Activated CD8-positive, alpha-beta memory T cell treated with anti-CD3 and anti-CD28 coated beads for 36 hours (primary cell): ENCODE data around the gene ACYP1. TPM values are rescaled to one million over a fixed set of nuclear protein-coding genes. Genes with fewer than 3 reads are reported as not detected.

ENCODE experiments used
- CTCF ChIA-PET: fragments of 350-600 bp; sonication (Branson Sonifier 250); formaldehyde crosslinking; loops from one replicate; lab custom pipeline; 2021; ENCODE audit warnings: antibody characterized with exemption; lab: Charles Lee
- POLR2A ChIA-PET: fragments of 350-600 bp; sonication (Branson Sonifier 250); formaldehyde crosslinking; loops from one replicate; lab custom pipeline; 2021; ENCODE audit warnings: antibody characterized with exemption; lab: Charles Lee
- total RNA-seq, 2 experiments: library from RNA; stranded (reverse); gene quantifications; one replicate each; pipeline ENCODE4 v1.2.3, GENCODE V29; 2021

The ACYP1 gene
- total RNA-seq, 2 experiments from 2014 or later, result 41.6 to 42.0 TPM

GRCh38 chr14:75011356-75011994, 52.3 kb downstream of the ACYP1 start:
- POLR2A ChIA-PET, result interaction anchor here (0.6 kb wide), 1 partner anchor 51 kb away, joined by 3 read pairs; no protein-coding TSS in a partner anchor
- CTCF ChIA-PET, result no interaction called here

- ChIA-PET CTCF (no interaction called here), POLR2A (no interaction called here)
Measured at GRCh38 chr14:75010472-75011093, 53.2 kb downstream of the ACYP1 start.

- ChIA-PET CTCF (no interaction called here), POLR2A (no interaction called here)
Measured at GRCh38 chr14:75009176-75009575, 54.6 kb downstream of the ACYP1 start.

GRCh38 chr14:75005357-75005756, 58.5 kb downstream of the ACYP1 start:
- CTCF ChIA-PET, result interaction anchor here (1.3 kb wide), 1 partner anchor 59 kb away, joined by 4 read pairs; no protein-coding TSS in a partner anchor
- POLR2A ChIA-PET, result no interaction called here

GRCh38 chr14:75003250-75004027, 60.4 kb downstream of the ACYP1 start:
- CTCF ChIA-PET, result interaction anchor here (0.9 to 1.4 kb wide), 4 partner anchors 13 to 299 kb away, joined by 3 to 4 read pairs (median 3); no protein-coding TSS in a partner anchor
- POLR2A ChIA-PET, result interaction anchor here (1.0 to 1.4 kb wide), 4 partner anchors 11 to 121 kb away, joined by 3 to 5 read pairs (median 4); partner anchors contain the start of gene ZC2HC1C

Other genes with a start within 250 kb of the ACYP1 start
- gene PROX2, start 187.9 kb downstream of the ACYP1 start, total RNA-seq, result under 1 TPM; 0.50 to 0.76 TPM
- gene DLST, start 182.1 kb downstream of the ACYP1 start, total RNA-seq, result 100 to 1,000 TPM; 144 to 156 TPM
- gene RPS6KL1, start 140.8 kb downstream of the ACYP1 start, total RNA-seq, result 1 to 10 TPM; 5.0 TPM
- under 1 TPM in 1 of 2 experiments, not detected in 1; 0.17 TPM for gene PGF, start 108.4 kb downstream of the ACYP1 start, total RNA-seq
- 10 to 100 TPM; 62.6 to 64.1 TPM for gene EIF2B2, start 61.1 kb downstream of the ACYP1 start, total RNA-seq
- 10 to 100 TPM; 19.5 to 23.8 TPM for gene MLH3, start 12.6 kb downstream of the ACYP1 start, total RNA-seq
- 1 to 10 TPM in 1 of 2 experiments, under 1 TPM in 1; 0.97 to 2.2 TPM for gene ZC2HC1C, start 5.6 kb upstream of the ACYP1 start, total RNA-seq
- gene NEK9, start 63.0 kb upstream of the ACYP1 start, total RNA-seq, result 10 to 100 TPM; 58.6 to 60.2 TPM
- 100 to 1,000 TPM; 176 to 184 TPM for gene TMED10, start 112.6 kb upstream of the ACYP1 start, total RNA-seq
- gene FOS, start 214.8 kb upstream of the ACYP1 start, total RNA-seq, result 1 to 10 TPM; 4.3 to 6.4 TPM